Lower leg skin (tissue), 4 donors: ENCODE results near the gene PNMT. TPM values are rescaled to one million over a fixed set of nuclear protein-coding genes. Genes with fewer than 3 reads are reported as not detected.
A peak's percentile ranks its signal among the peaks of the same experiment; 100 is the strongest.

Experiments
- DNase-seq, 2 donors: peaks; one replicate each; pipeline ENCODE4 v3.0.0-alpha.2; 2019; ENCODE audit warnings: low spot score in 2 of 2
- H3K4me3 ChIP-seq: fragments of 200-600 bp; sonication (generic); 2 replicates; pipeline ENCODE4 v1.5.1; 2017; ENCODE audit warnings: mild to moderate bottlenecking, low read depth; ENCODE audit not compliant: poor library complexity, severe bottlenecking
- POLR2A ChIP-seq, 2 donors: fragments of 450-650 bp; IDR thresholded peaks; one replicate each; pipeline ENCODE4 v1.6.1; 2016 to 2017; ENCODE audit warnings: antibody characterized with exemption in 2 of 2, mild to moderate bottlenecking in 1 of 2, moderate library complexity in 1 of 2
- WGBS, 2 donors: methylation state at CpG; one replicate each; pipeline ENCODE4 v1.1.5; 2018; 5-methylcytosine and 5-hydroxymethylcytosine counted together
- intact Hi-C: fragments of 100-400 bp; cut with DNase I; formaldehyde crosslinking; loops from one replicate; pipeline ENCODE4 v1.15.0; 2023; ENCODE audit warnings: low total_unique reads
- total RNA-seq, 4 donors: library from RNA; depleted of rRNA; stranded (reverse); fragments of >200 nt; gene quantifications; one replicate each; pipeline ENCODE4 v1.1.0, GENCODE V29; 2016
- TF ChIP-seq, protein P1 (sequence below), 3 donors: fragments of 450-650 bp; IDR thresholded peaks; one replicate each; pipeline ENCODE4 v1.5.1; 2016; ENCODE audit warnings: antibody characterized with exemption in 3 of 3, mild to moderate bottlenecking in 3 of 3, moderate library complexity in 2 of 3

PNMT gene
- total RNA-seq, 4 donors from 2014 or later: 1.6 to 3.8 (median 1.9) TPM

GRCh38 chr17:39636587-39636926 is 31.7 kb upstream of the PNMT start:
- 23 to 26% methylated on average over 6 of the region's 6 CpGs for WGBS, 2 donors
- intact Hi-C loops: no loop called here
- peak overlapping the region; percentile 72 for H3K4me3 ChIP-seq
- no peak for DNase-seq
- TF ChIP-seq POLR2A (IDR thresholded peaks at IDR 0.05): no peak
- TF ChIP-seq, protein P1, sequence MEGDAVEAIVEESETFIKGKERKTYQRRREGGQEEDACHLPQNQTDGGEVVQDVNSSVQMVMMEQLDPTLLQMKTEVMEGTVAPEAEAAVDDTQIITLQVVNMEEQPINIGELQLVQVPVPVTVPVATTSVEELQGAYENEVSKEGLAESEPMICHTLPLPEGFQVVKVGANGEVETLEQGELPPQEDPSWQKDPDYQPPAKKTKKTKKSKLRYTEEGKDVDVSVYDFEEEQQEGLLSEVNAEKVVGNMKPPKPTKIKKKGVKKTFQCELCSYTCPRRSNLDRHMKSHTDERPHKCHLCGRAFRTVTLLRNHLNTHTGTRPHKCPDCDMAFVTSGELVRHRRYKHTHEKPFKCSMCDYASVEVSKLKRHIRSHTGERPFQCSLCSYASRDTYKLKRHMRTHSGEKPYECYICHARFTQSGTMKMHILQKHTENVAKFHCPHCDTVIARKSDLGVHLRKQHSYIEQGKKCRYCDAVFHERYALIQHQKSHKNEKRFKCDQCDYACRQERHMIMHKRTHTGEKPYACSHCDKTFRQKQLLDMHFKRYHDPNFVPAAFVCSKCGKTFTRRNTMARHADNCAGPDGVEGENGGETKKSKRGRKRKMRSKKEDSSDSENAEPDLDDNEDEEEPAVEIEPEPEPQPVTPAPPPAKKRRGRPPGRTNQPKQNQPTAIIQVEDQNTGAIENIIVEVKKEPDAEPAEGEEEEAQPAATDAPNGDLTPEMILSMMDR (IDR thresholded peaks at IDR 0.05): no peak

DNA sequence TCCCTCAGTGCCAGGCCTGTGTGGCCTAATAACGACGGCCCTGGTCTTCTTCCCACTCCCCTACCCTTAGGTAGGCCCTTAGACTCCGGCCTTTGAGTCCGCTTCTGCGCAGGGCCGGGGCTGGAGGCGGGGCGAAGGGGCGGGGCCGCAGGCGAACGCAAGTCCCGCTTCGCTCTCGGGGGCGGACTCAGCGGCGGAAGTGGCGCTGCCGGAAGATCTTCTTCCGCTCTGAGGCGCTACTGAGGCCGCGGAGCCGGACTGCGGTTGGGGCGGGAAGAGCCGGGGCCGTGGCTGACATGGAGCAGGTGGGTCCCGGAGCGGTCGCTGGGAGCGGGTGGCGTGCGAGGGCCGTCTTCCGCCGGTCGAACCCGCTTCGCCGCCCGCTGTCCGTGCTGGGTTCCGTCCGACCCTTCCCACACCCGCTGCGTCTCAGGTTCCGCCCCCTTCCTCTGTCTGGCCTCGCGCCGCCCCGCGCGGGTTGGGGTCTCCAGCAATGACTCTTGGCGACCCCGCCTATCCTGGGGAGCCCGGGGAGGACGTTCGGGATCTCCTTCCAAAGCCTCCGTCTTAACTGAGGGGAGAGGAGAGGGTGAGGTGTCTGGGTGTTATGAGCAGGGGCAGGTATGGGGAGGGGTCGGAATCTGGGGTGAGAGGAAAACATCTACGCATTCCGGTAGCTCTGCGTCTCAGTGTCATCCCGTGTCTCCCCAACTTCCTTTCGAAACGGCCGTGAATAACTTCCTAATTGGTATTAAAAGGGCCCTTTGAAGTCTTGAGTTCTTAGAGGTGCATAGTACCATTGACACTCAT is 31.1 kb upstream of the PNMT start, which contains the start of gene STARD3:
Gene STARD3 (plus strand): TSS at position 218 of the 810 bp plus-strand sequence. CDS start 16,388 bp downstream, outside the sequence.
- DNase-seq: peak; percentile 85 to 98
- TF ChIP-seq, protein P1 (IDR thresholded peaks at IDR 0.05): peak in 1 of 3 donors; percentile 45
- TF ChIP-seq POLR2A (IDR thresholded peaks at IDR 0.05): no peak
- intact Hi-C loops: no loop called here
- H3K4me3 ChIP-seq: peak within 1 kb of the TSS; percentile 72
- WGBS, 2 donors: 1% methylated on average over 48 to 68 of the region's 69 CpGs

DNA sequence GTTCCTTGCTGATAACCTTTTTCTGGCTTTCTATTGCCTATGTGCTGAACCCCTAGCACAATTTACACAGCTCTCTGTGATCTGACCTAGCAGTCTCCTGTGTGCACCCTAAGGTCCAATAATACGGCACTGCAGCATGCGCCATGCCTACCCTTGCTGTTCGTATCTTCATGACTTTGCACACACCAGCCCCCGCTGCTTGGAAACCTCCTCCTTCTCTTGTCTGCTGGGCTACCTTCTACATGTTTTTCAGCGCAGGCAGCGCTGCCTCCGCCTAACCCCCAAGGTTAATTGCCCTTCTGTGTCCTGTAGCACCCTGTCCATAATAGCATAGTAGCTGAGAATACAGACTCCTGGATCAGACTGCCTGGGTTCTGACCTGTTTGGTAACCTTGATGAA is 29.9 kb upstream of the PNMT start:
- no peak for DNase-seq
- 85 to 91% methylated on average over 7 of the region's 7 CpGs for WGBS, 2 donors
- H3K4me3 ChIP-seq: no peak overlapping the region
- intact Hi-C loops: no loop called here
- TF ChIP-seq POLR2A (IDR thresholded peaks at IDR 0.05): no peak
- TF ChIP-seq, protein P1 (IDR thresholded peaks at IDR 0.05): no peak

DNA sequence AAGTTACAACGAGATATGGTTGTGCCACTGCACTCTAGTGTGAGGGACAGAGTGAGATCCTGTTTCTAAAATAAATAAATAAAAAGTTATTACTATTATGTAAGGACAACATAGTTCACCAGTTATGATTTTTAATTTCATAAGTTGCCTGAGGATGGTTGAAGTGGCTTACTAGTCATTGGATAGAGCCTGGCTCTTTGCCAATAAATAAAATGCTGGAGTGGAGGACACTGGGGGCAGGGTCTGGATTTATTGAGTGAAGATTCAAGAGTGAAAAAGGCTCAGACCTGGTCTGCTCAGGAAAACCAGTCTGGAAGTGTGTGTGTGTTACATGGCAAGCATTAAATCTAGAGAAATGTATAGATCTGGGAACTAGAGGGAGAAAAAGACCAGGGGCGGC is 29.2 kb upstream of the PNMT start:
- TF ChIP-seq POLR2A (IDR thresholded peaks at IDR 0.05): no peak
- TF ChIP-seq, protein P1 (IDR thresholded peaks at IDR 0.05): no peak
- intact Hi-C loops: no loop called here
- no peak for DNase-seq
- 73 to 86% methylated on average over 2 of the region's 2 CpGs for WGBS, 2 donors
- H3K4me3 ChIP-seq: no peak overlapping the region

DNA sequence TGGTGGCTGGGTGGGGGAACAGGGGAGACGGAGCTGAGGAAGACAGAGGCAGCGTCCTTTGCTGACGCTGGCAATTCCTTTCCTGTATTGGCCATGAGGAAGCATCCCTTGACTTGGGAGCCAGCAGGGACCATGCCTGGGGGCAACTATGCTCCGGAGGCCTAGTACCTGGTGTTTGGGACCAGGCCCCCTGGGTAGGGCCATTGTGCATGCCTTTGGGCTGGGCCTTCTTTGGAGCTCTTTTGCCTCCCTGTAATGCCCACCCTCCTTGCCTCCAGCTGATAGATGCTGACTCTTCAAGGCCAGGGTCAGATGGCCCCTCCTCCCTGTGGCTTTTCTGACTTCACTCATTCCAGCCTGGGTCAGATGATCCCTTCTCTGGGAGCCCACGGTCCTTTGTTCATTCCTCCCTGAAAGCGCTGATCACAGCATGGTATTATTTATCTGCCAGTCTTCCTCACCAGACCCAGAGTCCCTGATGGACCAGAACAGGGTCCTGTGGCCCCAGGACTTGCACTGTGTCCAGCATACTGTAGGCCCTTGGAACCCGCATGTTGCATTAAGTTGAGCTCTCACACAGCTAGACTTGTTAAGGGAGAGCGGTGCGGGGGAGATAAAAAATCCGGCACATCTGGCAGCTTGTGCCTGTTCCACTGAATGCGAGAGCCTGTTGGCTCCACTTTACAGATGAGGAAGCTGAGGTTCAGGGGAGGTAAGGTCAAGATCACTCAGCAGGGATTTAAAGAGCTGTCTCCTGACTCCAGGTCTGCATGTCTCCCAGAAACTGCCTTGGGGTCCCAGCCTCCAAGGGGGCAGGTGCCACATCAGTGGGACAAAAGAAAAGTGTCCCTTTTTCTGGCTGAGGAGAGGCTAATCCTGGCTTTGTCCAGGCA is 28.4 kb upstream of the PNMT start:
- 85 to 88% methylated on average over 11 of the region's 11 CpGs for WGBS, 2 donors
- TF ChIP-seq, protein P1 (IDR thresholded peaks at IDR 0.05): no peak
- no peak for TF ChIP-seq POLR2A (IDR thresholded peaks at IDR 0.05)
- intact Hi-C loops: no loop called here
- no peak for DNase-seq
- H3K4me3 ChIP-seq: no peak overlapping the region
